ENCODE results near the gene CPAMD8.
"Not testable (repeated sequence)": the region's sequence is repeated elsewhere in the genome, so short reads cannot be mapped to it uniquely, and the experiment has no call there.

The CPAMD8 gene

DNA sequence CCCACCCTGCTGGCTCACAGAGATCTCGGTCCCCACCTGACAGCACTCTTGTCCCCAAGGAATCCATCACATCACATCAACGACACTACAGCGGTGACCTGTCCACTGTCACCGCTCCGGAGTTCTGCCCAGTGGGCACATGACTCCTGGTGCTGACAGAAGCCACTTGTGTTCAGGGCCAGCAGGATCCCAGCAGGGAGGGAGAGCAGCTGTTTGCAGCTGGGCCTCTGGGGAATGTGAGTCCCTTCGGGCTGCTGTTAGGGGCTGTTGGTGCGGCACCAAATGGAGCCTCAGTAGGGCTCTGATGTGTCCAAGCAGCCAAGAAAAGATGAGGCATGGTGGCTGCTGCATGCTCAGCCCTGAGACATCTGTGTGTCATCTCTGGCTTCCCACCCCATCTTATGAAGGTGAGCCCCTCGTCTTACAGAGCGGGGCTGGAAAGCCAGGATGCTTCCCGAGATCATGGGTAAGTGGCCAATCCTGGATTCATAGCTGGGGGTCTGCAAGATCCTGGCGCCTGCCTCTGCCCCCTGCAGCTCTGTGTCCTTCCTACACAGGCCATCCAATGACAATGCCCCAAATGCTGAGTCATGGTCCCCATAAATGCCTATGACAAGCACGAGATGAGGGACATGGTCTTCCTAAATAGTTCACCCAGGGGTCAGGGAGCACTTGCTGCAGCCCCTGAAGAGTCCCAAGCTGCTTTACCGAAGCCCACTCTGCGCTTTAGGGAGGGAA, 81.8 kb downstream of the CPAMD8 start:
- DNase-seq: no peak

DNA sequence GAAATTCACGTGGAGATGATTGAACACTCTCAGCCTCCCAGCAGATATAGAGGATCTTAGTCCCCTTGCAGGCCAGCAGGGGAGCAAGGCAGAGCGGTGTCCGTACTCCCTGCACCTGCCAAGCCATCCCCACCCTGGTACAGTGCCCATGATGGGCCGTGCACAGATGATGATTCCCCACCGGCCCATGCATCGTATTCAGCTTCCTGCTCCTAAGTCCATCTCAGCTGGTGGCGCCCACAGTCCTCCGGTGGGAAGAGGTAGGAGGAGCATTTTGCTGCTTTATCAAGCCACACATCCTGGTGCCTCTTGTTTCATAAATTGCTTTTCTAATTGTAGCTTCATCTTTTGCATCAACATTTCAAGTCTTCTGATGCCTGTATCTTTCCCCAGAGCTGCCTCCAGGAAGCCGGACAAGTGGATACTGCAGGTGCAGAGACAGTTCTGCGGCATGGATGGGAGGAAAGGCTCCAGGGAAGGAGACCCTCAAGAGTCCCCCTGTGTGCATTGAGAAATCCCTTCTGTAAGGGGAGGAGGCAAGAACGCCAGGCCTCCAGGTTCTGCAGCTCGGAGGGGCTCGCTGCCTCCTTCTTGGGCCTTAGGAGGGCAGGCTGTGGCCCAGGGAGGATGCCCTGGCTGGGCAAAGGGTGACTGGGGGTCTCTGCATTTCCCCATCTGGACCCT, 82.5 kb downstream of the CPAMD8 start:
- no peak for DNase-seq

DNA sequence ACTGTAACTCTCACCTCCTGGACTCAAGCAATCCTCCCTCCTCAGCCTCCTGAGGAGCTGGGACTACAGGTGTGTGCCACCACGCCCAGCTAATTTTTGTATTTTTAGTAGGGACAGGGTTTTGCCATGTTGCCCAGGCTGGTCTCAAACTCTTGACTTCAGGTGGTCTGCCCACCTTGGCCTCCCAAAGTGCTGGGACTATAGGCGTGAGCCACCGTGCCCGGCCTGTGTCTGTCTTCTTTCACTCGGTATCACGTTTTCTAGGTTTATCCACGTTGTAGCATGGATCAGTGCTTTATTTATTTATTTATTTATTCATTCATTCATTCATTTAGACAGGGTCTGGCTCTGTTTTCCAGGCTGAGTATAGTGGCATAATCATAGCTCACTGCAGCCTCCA, 83.5 kb downstream of the CPAMD8 start:
- DNase-seq: not testable (repeated sequence)

DNA sequence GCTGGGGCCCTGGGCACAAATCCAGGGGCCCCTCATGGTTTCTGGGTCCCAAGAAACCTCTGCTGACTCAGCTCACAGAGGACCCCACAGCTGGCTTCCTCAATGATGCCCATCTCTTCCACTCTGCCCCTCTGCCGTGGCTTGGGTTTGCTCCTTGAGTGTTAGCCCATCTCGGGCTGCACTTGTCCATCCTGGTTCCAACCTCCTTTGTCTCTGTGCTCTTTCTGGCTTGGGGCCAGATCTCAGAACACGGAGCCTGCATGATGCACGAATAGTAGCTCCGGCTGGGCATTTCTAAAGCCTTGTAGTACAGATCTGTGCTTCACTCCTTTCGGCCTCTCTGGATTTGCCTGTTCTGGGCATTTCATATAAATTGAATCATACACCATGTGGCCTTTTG, 84.0 kb downstream of the CPAMD8 start:
- no peak for DNase-seq

DNA sequence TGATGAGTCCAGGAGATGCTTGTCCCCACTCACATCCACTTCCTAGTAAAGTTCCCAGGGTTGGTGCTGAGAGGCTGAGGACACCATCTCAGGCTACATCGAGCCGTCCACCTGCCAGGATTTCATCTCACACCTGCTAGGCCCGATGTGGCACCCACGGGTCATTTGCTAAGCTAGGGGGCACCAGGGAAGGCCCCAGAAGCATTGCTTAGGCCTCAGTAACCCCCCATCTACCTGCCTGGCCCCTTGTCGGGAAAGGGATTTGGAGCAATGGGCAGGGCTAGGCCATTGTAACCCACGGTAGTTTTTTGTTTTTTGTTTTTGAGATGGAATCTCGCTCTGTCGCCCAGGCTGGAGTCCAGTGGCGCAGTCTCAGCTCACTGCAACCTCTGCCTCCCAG, 86.0 kb downstream of the CPAMD8 start:
- DNase-seq: no peak

DNA sequence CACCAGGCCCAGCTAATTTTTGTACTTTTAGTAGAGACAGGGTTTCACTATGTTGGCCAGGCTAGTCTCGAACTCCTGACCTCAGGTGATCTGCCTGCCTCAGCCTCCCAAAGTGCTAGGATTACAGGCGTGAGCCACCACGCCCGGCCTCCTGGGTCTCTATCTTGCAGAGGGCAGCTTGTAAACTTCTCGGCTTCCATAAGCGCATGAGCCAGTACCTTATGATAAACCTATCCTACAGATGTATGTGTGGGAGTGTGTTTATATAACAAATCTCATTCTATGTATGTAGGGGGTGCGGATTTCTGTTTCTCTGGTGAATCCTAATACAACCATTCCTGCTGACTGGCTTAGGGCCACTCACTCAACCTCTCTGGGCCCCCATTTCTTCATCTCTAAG, 86.5 kb downstream of the CPAMD8 start:
- not testable (repeated sequence) for DNase-seq

DNA sequence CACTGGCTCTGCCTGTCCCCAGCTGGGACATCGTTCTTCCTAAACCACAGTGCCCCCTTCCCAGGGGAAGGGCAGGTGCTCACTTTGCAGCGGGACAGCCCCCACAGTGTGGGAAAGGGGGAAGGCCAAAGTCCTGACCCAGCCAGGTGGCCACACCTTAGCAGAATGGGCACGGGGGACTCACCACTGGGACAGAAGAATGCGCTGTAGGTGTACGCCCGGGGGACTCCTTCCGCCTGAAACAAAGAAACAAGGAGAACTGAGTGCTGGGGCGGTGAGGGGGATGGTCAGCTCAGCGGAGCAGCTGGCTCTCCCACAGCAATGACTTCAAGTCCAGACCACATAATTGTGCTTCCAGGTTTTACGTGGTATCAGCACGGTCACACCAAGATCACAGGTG, 88.4 kb downstream of the CPAMD8 start:
- DNase-seq: no peak

DNA sequence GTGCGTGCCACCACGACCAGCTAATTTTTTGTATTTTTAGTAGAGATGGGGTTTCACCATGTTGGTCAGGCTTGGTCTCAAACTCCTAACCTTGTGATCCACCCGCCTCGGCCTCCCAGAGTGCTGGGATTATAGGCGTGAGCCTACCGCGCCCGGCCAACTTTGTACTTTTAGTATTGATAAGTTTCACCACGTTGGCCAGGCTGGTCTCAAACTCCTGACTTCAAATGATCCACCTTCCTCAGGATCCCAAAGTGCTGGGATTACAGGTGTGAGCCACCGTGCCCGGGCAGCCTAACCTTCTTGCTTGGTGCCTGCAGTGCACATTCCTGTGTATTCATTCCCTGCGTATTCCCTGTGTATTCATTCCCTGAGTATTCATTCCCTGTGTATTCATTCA, 88.8 kb downstream of the CPAMD8 start:
- DNase-seq: not testable (repeated sequence)

DNA sequence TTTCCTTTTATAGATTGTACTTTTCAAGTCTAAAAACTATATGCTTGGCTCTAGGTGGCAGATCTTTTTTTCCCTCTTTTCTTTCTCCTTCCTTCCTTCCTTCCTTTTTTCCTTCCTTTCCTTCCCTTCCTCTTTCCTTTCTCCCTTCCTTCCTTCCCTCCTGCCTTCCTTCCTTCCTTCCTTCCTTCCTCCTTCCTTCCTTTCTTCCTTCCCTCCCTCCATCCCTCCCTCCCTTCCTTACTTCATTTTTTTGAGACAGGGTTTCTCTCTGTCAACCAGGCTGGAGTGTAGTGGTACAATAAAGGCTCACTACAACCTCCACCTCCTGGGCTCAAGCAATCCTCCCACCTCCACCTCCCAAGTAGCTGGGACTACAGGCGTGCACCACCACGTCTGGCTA, 89.7 kb downstream of the CPAMD8 start:
- no peak for DNase-seq

DNA sequence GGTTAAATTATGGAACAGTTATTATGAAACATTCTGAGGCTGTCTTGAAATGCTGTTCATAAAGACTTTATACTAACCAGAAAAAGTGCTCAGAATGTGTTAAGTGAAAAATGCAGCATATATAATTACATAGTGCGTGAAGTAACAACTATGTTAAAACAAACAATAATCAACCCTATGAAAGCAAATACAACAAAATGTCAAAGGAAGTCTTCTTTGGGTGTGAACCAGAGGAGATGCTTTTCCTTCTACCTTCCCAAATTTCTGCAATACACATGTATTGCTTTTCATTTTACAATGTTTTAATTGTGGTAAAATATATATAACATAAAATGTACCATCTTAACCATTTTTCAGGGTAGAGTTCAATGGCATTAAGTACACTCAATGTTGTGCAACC, 92.1 kb downstream of the CPAMD8 start:
- DNase-seq: no peak

DNA sequence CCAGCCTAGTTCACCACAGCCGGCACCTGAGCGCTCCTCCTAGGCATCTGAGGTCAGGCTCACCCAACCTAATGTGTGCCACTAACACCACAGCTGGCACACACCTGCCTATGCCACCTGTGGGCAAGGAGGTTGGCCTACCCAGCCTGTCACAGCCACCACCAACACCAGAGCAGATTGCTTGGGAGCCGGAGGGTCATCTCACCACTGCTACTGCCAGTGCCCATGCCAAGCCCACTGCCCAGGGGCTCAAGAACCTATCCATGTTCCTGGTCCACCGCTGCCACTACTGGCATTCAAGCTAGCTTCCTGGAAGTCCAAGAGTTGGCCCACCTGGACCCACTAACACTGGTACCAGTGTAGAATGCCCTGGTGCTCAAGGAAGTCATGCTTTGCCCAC, 95.3 kb downstream of the CPAMD8 start:
- DNase-seq: no peak

DNA sequence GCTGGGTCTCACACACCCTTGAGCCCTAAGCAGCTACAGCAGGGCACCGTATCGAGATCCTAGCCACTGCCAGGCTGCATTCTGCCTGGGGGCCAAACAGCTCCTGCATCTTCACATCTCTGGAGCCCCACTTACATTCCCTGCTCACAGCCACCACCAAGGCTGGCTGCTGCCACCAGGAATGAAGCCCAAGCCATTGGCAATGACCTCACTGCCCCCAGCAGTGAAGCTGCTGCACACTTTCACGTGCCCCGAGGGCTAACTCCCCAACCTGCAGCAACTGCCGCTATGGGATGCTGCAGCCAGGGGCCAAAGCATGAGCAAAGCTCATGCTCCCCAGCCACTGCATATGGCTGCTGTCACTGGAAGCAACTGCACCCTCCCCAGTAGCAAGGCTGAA, 95.9 kb downstream of the CPAMD8 start:
- no peak for DNase-seq

DNA sequence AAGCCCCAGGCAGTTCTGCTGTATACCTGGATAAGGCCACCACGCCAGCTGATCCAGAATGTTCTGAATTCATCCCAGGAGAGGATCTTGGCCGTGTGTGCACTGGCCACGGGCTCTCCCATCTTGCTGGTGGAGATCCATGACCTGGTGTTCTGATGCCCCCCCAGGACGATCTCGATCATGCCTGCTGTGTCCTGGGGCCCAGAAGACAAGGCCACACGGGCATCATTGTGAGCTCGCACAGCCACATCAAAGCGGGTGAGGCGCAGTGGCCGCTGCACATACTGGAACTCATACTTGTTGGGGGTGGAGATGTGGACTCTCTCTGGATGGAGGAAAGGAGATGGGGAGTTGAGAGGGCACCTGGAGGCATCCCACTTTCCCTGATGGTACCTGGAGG, 97.7 kb downstream of the CPAMD8 start:
- no peak for DNase-seq

DNA sequence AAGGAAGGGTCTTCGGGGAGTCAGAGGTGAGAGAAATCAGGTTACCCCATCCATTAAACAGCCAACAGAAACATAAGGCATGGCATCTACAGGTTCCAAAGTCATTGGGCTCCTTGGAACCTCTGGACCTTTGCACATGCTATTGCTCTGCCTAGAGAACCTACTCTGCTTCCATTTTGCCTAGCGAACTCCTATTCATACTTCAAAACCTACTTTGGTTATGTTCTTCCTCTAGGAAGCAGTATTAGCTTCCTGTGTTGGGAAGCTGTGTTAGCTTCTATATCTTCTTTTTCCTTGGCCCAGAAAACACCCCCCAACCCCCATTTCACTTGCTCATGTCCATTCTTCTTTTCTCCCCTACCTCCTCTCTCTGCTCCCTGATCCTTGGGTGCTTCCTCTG, 98.3 kb downstream of the CPAMD8 start:
- DNase-seq: no peak

DNA sequence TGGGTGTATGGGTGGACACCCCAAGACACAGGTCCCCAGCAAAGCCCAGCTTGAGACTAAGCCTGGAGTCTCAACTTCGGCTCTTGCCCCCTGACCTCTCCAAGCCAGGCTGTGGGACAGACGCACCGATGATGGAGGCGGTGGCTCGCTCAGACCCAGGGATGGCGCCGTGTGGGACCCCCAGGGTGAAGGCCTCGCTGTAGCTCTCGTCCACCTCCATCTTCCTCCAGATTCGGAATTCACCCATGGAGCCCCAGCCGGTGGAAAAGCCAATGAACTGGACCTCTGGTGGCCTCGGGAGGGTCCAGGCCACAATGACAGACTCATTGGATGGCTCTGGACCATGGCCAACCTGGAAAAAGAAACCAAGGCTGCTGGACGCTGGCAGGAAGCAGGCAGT, 98.7 kb downstream of the CPAMD8 start:
- DNase-seq: no peak

DNA sequence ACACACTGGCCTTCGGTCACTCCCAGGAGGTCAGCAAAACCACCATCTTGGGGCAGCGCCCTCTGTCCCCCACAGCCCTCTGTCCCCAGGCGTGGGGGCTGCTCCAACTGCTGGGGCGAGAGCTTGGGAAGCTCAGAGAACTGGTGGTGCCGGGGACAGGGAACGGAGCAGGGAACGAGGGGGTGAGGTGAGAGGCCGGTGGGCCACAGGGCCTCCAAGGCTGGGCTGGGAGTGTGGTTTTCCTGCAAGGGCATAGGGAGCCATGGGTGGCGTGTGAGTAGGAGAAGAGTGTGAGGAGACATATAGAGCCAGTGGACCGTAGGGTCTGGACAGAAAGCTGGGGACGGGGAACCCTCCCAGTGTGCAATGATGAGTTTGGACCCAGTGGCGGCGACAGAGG, 103.7 kb downstream of the CPAMD8 start:
- DNase-seq: no peak

DNA sequence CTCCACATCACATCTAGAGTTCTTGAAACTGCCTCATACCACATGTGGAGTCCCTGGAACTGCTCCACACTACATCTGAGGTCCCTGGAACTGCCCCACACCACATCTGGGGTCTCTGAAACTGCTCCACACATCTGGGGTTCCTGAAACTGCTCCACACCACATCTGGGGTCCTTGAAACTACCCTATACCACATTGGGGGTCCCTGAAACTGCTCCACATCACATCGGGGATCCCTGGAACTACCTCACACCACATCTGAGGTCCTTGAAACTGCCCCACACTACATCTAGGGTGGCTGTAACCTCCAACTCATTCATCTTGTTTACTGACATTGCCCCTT, 104.0 kb downstream of the CPAMD8 start:
- no peak for DNase-seq

DNA sequence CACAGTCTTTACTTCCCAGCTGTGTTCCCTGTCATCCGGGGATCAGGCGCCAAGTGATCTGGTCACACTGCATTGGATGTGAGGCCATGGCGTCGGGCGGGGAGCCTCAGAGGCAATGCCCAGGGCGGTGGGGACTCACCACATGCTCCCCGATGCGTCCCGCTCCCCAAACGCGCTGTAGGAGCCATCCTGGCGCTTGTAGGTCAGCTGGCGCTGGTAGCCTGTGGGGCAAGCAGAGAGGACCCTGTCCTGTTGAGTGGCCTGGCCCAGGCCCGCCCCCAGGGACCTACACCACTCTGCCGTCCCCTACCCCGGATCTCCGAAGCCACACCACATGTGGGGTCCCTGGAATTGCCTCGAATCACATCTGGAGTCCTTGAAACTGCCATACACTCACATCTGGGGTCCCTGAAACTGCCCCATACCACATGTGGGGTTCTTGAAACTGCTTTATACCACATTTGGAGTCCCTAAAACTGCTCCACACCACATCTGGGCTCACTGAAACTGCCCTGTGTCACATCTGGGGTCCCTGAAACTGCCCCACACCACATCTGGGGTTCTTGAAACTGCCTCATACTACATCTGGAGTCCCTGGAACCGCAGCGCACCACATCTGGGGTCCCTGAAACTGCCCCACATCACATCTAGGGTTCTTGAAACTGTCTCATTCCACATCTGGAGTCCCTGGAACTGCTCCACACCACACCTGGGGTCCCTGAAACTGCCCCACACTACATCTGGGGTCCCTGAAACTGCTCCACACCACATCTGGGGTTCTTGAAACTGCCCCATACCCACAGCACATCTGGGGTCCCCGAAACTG, 104.6 kb downstream of the CPAMD8 start:
- no peak for DNase-seq

DNA sequence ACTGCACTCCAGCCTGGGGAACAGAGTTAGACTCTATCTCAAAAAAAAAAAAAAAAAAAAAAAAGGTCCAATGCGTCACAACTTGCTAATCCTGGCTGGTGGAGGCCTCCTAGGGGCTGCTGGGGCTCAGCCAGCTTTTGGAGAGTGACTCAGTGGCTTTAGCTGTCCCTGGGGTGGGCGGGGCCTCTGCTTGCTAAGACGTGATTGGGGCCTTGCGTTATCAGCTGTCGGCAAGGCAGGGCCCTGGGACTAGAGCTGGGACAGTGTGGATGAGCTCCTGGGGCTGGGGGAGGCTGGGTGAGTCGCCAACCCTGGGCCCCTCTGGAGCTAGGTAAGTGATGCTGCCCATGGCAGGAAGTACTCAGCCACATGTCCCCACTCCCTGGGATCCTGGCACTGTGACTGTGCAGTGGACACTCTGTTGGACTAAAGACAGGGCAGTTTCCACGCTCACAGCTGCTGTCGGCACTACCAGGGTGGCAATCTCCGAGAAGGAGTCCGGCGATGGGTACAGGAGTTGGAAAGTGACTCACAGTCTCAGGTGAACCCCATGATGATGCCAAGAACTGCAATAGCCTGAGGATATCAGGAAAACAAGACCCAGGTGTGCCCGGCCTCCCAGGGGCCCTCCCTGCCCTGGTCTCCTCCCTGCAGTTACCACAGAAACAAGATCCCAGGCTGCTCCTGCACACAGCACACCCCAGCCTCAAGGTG, 105.6 kb downstream of the CPAMD8 start:
- peak; percentile 70 for DNase-seq

DNA sequence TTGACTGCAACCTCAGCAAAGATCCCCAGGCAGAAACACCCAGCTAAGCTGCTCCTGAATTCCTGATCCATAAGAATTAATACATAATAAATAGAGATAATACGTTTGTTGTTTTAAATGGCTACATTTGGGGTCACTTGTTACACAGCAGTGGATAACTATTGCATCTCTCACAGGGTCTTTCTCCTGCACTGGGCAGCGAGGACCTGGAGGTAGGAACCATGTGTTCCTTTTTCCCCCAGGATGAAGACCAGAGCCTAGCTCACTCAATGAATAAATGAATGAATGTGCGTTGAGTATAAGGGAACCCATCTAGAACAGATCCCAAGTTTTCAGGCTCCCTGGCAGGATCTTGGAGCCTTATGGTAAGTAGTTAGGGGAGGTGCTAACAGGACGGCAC, 107.1 kb downstream of the CPAMD8 start:
- DNase-seq: no peak

DNA sequence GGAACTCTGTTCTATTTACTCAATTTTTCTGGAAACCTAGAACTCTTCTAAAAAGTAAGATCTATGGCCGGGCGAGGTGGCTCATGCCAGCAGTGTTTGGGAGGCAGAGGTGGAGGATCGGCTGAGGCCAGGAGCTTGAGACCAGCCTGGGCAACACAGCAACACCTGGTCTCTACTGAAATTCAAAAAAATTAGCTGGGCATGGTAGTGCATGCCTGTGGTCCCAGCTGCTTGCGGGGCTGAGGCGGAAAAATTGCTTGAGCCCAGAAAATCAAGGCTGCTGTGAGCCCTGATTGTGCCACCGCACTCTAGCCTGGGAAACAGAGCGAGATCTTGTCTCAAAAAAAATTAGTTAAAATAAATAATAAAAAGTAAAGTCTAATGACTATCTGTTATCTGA, 109.2 kb downstream of the CPAMD8 start:
- no peak for DNase-seq

DNA sequence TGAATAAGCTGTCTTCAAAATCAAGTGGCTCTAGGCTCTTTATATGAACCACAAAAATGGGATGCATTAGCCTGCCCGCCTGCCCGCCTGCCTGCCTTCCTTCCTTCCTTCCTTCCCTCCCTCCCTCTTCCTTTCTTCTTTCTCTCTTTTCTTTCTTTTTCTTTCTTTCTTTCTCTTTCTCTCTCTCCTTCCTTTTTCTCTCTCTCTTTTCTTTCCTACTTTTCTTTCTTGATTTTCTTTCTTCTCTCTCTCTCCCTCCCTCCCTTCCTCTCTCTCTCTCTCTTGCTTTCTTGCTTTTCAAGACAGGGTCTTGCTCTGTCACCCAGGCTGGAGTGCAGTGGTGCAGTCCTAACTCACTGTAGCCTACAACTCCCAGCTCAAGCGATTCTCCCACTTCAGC, 110.9 kb downstream of the CPAMD8 start:
- DNase-seq: no peak

DNA sequence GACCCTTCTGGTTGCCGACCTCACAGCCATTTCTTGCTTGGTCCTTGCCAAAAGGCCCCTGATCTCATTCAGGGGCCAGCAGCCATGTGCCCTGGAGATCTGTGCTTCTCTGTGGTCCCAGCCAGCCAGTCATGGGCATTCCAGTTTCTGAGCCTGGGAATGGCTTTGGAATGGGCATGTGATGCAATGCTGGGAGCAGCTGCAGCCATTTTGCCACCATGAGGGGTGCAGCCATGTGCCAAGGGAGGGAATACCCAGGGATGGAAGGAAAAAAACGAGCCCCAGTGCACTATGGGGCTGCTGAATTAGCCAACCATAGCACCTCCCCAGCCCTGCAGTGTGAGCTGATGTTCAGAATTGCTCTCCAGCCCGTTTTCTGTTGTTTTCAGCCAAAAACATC, 111.5 kb downstream of the CPAMD8 start:
- DNase-seq: no peak

DNA sequence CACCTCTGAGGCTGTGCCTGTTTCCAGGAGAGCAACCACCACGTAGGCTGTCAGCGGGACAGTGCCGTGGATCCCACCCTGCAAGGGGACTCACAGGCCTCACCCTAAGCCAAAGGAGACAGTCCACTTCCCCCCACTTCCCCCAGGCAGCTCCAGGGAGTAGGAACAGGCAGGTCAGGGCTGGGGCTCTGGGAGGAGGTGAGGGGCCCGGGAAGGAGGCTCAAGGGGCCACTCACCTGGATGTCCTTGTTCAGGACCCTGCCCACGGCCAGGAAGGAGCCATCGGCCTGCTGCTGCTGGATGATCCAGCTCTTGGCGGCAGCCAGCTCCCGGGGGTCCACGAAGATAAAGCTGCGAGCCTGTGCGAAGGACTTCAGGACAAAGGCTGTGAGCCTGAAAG, 112.2 kb downstream of the CPAMD8 start:
- no peak for DNase-seq

Data from hematopoietic multipotent progenitor cell treated with erythropoietin and hydrocortisone succinate and interleukin-3 and kit ligand, for 6 days (in vitro differentiated cells).